HEK293 (cell line): ENCODE data around the gene MC1R.

ENCODE experiments used
- BCL6B ChIP-seq: fragments of 450-650 bp; formaldehyde crosslinking; IDR thresholded peaks from 2 replicates; pipeline ENCODE4 v1.5.1; 2017; ENCODE audit warnings: missing biosample characterization, missing genetic modification characterization
- CTCF ChIP-seq: fragments of 450-650 bp; formaldehyde crosslinking; IDR thresholded peaks from 2 replicates; pipeline ENCODE4 v1.5.1; 2016; ENCODE audit warnings: missing biosample characterization, missing genetic modification characterization
- ELK4 ChIP-seq: IDR thresholded peaks from 2 replicates; pipeline ENCODE4 v1.6.1; 2011; ENCODE audit warnings: mild to moderate bottlenecking, low read depth, low read length, borderline replicate concordance
- HIC1 ChIP-seq: fragments of 450-650 bp; formaldehyde crosslinking; IDR thresholded peaks from 2 replicates; pipeline ENCODE4 v1.5.1; 2016; ENCODE audit warnings: missing biosample characterization, missing genetic modification characterization
- MEIS1 ChIP-seq: sonication (generic); formaldehyde crosslinking; IDR thresholded peaks from 2 replicates; pipeline ENCODE4 v1.8.1; 2022; ENCODE audit warnings: missing genetic modification reagents, mild to moderate bottlenecking, borderline replicate concordance
- PRDM10 ChIP-seq: fragments of 450-650 bp; formaldehyde crosslinking; IDR thresholded peaks from 2 replicates; pipeline ENCODE4 v1.5.1; 2016; ENCODE audit warnings: missing biosample characterization, missing genetic modification characterization
- PRDM6 ChIP-seq: fragments of 450-650 bp; formaldehyde crosslinking; IDR thresholded peaks from 2 replicates; pipeline ENCODE4 v1.5.1; 2017; ENCODE audit warnings: missing biosample characterization, missing genetic modification characterization
- SP2 ChIP-seq: fragments of 450-650 bp; formaldehyde crosslinking; IDR thresholded peaks from 2 replicates; pipeline ENCODE4 v1.5.1; 2016; ENCODE audit warnings: missing biosample characterization, missing genetic modification characterization
- WT1 ChIP-seq: fragments of 450-650 bp; formaldehyde crosslinking; IDR thresholded peaks from 2 replicates; pipeline ENCODE4 v1.5.1; 2016; ENCODE audit warnings: missing biosample characterization, missing genetic modification characterization
- ZBTB17 ChIP-seq: fragments of 450-650 bp; formaldehyde crosslinking; IDR thresholded peaks from 2 replicates; pipeline ENCODE4 v1.5.1; 2016; ENCODE audit warnings: missing biosample characterization, missing genetic modification characterization
- ZBTB48 ChIP-seq: fragments of 450-650 bp; formaldehyde crosslinking; IDR thresholded peaks from 2 replicates; pipeline ENCODE4 v1.5.1; 2016; ENCODE audit warnings: missing biosample characterization, missing genetic modification characterization
- ZBTB8A ChIP-seq: fragments of 450-650 bp; formaldehyde crosslinking; IDR thresholded peaks from 2 replicates; pipeline ENCODE4 v1.5.1; 2016; ENCODE audit warnings: missing biosample characterization, missing genetic modification characterization
- ZFHX2 ChIP-seq: fragments of 450-650 bp; formaldehyde crosslinking; conservative IDR thresholded peaks from 2 replicates; pipeline ENCODE4 v1.5.1; 2016; ENCODE audit warnings: missing biosample characterization, missing genetic modification characterization
- ZFP69B ChIP-seq: fragments of 450-650 bp; formaldehyde crosslinking; IDR thresholded peaks from 2 replicates; pipeline ENCODE4 v1.5.1; 2016; ENCODE audit warnings: missing biosample characterization, missing genetic modification characterization
- ZNF146 ChIP-seq: fragments of 450-650 bp; formaldehyde crosslinking; IDR thresholded peaks from 2 replicates; pipeline ENCODE4 v1.5.1; 2016; ENCODE audit warnings: missing biosample characterization, missing genetic modification characterization
- ZNF169 ChIP-seq: fragments of 450-650 bp; formaldehyde crosslinking; IDR thresholded peaks from 2 replicates; pipeline ENCODE4 v1.5.1; 2016; ENCODE audit warnings: missing biosample characterization, missing genetic modification characterization
- ZNF202 ChIP-seq: fragments of 450-650 bp; formaldehyde crosslinking; IDR thresholded peaks from 2 replicates; pipeline ENCODE4 v1.5.1; 2016; ENCODE audit warnings: missing biosample characterization, missing genetic modification characterization, borderline replicate concordance
- ZNF24 ChIP-seq: fragments of 450-650 bp; formaldehyde crosslinking; IDR thresholded peaks from 2 replicates; pipeline ENCODE4 v1.5.1; 2016; ENCODE audit warnings: missing biosample characterization, missing genetic modification characterization
- ZNF266 ChIP-seq: fragments of 450-650 bp; formaldehyde crosslinking; IDR thresholded peaks from 2 replicates; pipeline ENCODE4 v1.5.1; 2016; ENCODE audit warnings: missing biosample characterization, missing genetic modification characterization, low read depth
- ZNF302 ChIP-seq: fragments of 450-650 bp; formaldehyde crosslinking; IDR thresholded peaks from 2 replicates; pipeline ENCODE4 v1.5.1; 2016; ENCODE audit warnings: missing biosample characterization, missing genetic modification characterization, low read depth
- ZNF37A ChIP-seq: fragments of 450-650 bp; IDR thresholded peaks from 2 replicates; pipeline ENCODE4 v1.5.1; 2018; ENCODE audit warnings: missing biosample characterization, missing genetic modification characterization
- ZNF391 ChIP-seq: fragments of 450-650 bp; formaldehyde crosslinking; IDR thresholded peaks from 2 replicates; pipeline ENCODE4 v1.5.1; 2016; ENCODE audit warnings: low read depth, missing biosample characterization, missing genetic modification characterization, borderline replicate concordance
- ZNF404 ChIP-seq: fragments of 450-650 bp; formaldehyde crosslinking; IDR thresholded peaks from 2 replicates; pipeline ENCODE4 v1.5.1; 2017; ENCODE audit warnings: missing biosample characterization, missing genetic modification characterization
- ZNF423 ChIP-seq: fragments of 450-650 bp; formaldehyde crosslinking; IDR thresholded peaks from 2 replicates; pipeline ENCODE4 v1.5.1; 2016; ENCODE audit warnings: missing biosample characterization, missing genetic modification characterization
- ZNF488 ChIP-seq: fragments of 450-650 bp; formaldehyde crosslinking; IDR thresholded peaks from 2 replicates; pipeline ENCODE4 v1.5.1; 2016; ENCODE audit warnings: missing biosample characterization, missing genetic modification characterization
- ZNF514 ChIP-seq: fragments of 450-650 bp; formaldehyde crosslinking; IDR thresholded peaks from 2 replicates; pipeline ENCODE4 v1.5.1; 2016; ENCODE audit warnings: missing biosample characterization, missing genetic modification characterization
- ZNF558 ChIP-seq: fragments of 450-650 bp; formaldehyde crosslinking; IDR thresholded peaks from 2 replicates; pipeline ENCODE4 v1.5.1; 2016; ENCODE audit warnings: missing biosample characterization, missing genetic modification characterization
- ZNF658 ChIP-seq: fragments of 450-650 bp; formaldehyde crosslinking; IDR thresholded peaks from 2 replicates; pipeline ENCODE4; 2016; ENCODE audit warnings: missing biosample characterization, missing genetic modification characterization
- ZNF791 ChIP-seq: fragments of 450-650 bp; formaldehyde crosslinking; IDR thresholded peaks from 2 replicates; pipeline ENCODE4 v1.5.1; 2016; ENCODE audit warnings: missing biosample characterization, missing genetic modification characterization
- ZSCAN23 ChIP-seq: fragments of 450-650 bp; formaldehyde crosslinking; IDR thresholded peaks from 2 replicates; pipeline ENCODE4 v1.5.1; 2016; ENCODE audit warnings: missing biosample characterization, missing genetic modification characterization

Gene MC1R

GRCh38 chr16:89922477-89922883 is 3.8 kb downstream of the MC1R start (continued):
- TF ChIP-seq ZNF791 (tag by site-specific recombination) = no peak
- no peak for TF ChIP-seq ELK4
- TF ChIP-seq BCL6B (tag by site-specific recombination) = no peak
- TF ChIP-seq SP2 (tag by site-specific recombination) = peak; percentile 58
- TF ChIP-seq ZNF169 (tag by site-specific recombination) = no peak
- TF ChIP-seq PRDM10 (tag by site-specific recombination) = 0 out of 2 replicates have a peak, but pooled peaks have one; percentile 30
- TF ChIP-seq ZNF423 = no peak
- no peak for TF ChIP-seq ZNF514 (tag by site-specific recombination)
- TF ChIP-seq ZNF202 (tag by site-specific recombination) = no peak
- TF ChIP-seq ZBTB17 = no peak
- no peak for TF ChIP-seq ZNF391 (tag by site-specific recombination)
- no peak for TF ChIP-seq ZBTB8A (tag by site-specific recombination)
- TF ChIP-seq ZNF302 = no peak
- TF ChIP-seq ZFP69B (tag by site-specific recombination) = 0 out of 2 replicates have a peak, but pooled peaks have one; percentile 19
- no peak for TF ChIP-seq ZNF266 (tag by site-specific recombination)
- no peak for TF ChIP-seq ZNF404
- no peak for TF ChIP-seq ZNF37A
- TF ChIP-seq ZNF558 (tag by site-specific recombination) = no peak
- no peak for TF ChIP-seq ZNF146 (tag by site-specific recombination)
- no peak for TF ChIP-seq ZNF658
- peak; percentile 72 for TF ChIP-seq ZFHX2 (tag by site-specific recombination)
- TF ChIP-seq ZBTB48 (tag by site-specific recombination) = no peak
- TF ChIP-seq ZNF24 (tag by site-specific recombination) = no peak
- no peak for TF ChIP-seq ZNF488 (tag by site-specific recombination)
- no peak for TF ChIP-seq CTCF
- no peak for TF ChIP-seq PRDM6 (tag by site-specific recombination)
- TF ChIP-seq HIC1 = peak; percentile 43; the same call in 1 of the 2 replicates
- TF ChIP-seq MEIS1 = no peak
- no peak for TF ChIP-seq ZSCAN23 (tag by site-specific recombination)
- no peak for TF ChIP-seq WT1 (tag by site-specific recombination)
